Measurements from ENCODE around the gene ARHGEF16. TPM values are rescaled to one million over a fixed set of nuclear protein-coding genes. Genes with fewer than 3 reads are reported as not detected.

The ARHGEF16 gene
- total and polyA plus RNA-seq, 10 donors, result 0.23 to 1.6 (median 0.84) TPM

DNA sequence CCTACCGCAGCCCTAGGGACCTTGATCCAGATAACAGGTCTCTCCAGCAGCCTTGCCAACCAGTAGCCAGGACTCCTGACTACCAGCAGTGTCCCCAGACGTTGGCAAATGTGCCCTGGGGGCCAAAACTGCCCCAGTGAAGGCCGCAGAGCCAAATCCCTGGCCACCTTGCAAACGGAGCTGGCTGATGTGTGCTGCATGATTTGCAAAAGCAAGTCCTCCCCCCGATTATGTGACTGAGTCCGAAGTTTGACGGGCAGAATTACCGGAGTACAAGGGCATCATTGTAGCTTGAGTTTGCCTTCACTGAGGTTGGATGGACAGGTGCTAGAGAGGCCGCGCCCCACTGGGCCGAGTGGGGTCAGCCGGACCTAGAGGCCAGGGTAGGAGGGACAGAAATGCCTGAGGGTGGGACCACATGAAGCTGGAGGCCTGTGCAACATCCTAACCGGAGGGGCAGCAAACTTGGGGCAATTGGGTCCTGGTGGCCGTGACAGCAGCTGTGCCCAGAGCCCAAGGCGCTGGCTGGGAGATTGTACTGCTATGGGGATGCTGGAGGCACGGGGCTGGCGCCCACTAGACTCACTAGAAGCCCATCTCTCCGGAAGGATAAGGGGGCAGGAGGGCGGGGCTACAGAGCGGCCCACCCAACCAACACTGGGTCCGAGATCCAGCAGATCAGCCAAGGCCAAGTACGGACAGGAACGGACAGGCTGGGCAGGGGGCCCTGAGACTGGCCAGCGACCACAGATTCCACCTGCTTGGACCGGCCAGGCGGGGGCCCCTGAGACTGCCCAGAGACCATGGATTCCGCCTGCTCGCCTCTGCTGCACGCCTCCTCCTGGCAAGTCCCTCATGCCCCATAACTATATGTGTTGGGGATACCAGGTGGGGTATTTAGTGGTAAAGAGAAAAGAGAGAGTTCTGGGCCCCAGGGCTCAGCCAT is 2.8 kb downstream of the ARHGEF16 start:
- Histone ChIP-seq H3K27ac (peak overlapping the region in 3 of 8 donors; percentile 1 to 63 (median 47)), H3K4me1 (peaks cover 11 to 61% (median 35%) of the 10 kb centered on the region in 6 donors), H3K9me3 (no peaks in the 10 kb centered on the region), H3K36me3 (no peaks in the 10 kb centered on the region), H3K27me3 (replicated peaks in 1 of 7) (peaks cover 0 to 37% (median 21%) of the 10 kb centered on the region in 7 donors), H3K4me3 (no peak overlapping the region)
- DNase-seq, result no peak
- intact Hi-C loops (cut with DNase I; ENCODE audit: low total_unique reads), result no loop called here
- 82 to 89% (median 86%) methylated on average over 27 to 29 of the region's 29 CpGs for WGBS, 5 donors
- TF ChIP-seq, protein P1, sequence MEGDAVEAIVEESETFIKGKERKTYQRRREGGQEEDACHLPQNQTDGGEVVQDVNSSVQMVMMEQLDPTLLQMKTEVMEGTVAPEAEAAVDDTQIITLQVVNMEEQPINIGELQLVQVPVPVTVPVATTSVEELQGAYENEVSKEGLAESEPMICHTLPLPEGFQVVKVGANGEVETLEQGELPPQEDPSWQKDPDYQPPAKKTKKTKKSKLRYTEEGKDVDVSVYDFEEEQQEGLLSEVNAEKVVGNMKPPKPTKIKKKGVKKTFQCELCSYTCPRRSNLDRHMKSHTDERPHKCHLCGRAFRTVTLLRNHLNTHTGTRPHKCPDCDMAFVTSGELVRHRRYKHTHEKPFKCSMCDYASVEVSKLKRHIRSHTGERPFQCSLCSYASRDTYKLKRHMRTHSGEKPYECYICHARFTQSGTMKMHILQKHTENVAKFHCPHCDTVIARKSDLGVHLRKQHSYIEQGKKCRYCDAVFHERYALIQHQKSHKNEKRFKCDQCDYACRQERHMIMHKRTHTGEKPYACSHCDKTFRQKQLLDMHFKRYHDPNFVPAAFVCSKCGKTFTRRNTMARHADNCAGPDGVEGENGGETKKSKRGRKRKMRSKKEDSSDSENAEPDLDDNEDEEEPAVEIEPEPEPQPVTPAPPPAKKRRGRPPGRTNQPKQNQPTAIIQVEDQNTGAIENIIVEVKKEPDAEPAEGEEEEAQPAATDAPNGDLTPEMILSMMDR (IDR thresholded peaks at IDR 0.05 in 8 of 11, conservative IDR thresholded peaks at IDR 0.05 in 3 of 11), result no peak
- TF ChIP-seq POLR2AphosphoS5 (IDR thresholded peaks at IDR 0.05) (no peak), POLR2A (IDR thresholded peaks at IDR 0.05) (no peak)

DNA sequence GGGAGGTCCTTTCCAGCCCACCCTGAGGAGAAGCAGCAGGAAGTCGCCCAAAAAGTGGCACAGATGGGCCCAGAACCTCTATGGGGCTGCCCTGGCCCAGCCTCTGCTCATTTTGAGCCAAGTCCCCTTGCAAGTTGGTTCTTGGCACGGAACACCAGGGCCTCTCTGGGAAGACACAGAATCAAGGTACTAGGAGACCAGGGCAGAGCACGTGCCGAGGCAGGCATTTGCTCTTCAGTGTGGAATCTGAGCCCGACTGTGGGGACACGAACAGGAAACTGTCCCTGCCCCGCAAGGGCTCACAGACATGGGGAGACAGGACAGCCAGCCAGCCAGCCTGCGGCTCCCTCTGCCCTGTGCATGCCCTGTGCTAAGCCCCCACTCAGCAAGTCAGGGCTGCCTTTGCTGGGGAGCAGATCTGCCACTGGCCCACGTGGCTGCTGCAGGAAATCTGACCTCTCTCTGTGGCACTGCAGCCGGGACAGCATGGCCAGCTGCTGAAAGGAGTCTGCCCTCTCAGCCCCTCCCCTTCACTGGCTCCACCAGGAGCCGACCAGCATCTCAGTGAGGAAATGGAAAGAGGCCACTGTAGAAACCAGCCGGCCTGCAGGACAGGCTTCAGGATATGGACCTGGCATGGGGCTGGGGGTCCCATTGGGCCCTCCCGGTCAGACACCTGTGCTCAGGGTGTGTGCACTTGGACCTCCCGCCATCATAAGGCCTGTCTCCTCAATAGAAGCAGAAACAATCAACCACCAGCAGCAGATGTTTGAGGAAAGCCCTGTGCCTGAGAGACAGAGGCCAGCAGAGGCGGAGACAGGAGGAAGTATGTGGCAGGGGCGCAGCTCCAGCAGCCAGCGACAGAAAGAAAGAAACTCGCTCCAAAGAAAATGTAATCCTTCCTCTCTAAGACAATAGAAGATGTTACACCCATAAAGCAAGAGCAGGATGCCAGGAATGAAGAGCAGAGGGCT is 3.7 kb downstream of the ARHGEF16 start:
- no peak for TF ChIP-seq POLR2A (IDR thresholded peaks at IDR 0.05)
- TF ChIP-seq, protein P1 (IDR thresholded peaks at IDR 0.05 in 8 of 11, conservative IDR thresholded peaks at IDR 0.05 in 3 of 11), result no peak
- TF ChIP-seq POLR2AphosphoS5 (IDR thresholded peaks at IDR 0.05), result peak in 2 of 3 donors; percentile 30 to 42
- H3K27me3 ChIP-seq (replicated peaks in 1 of 7), result peaks cover 0 to 27% (median 11%) of the 10 kb centered on the region in 7 donors
- no peaks in the 10 kb centered on the region for H3K9me3 ChIP-seq
- H3K4me1 ChIP-seq, result peaks cover 8 to 56% (median 30%) of the 10 kb centered on the region in 6 donors
- no peaks in the 10 kb centered on the region for H3K36me3 ChIP-seq
- intact Hi-C loops (cut with DNase I; ENCODE audit: low total_unique reads), result no loop called here
- no peak for DNase-seq
- 34 to 41% (median 38%) methylated on average over 13 to 18 of the region's 18 CpGs for WGBS, 5 donors
- H3K27ac ChIP-seq, result peak overlapping the region in 3 of 8 donors; percentile 1 to 63 (median 47)
- H3K4me3 ChIP-seq, result no peak overlapping the region

DNA sequence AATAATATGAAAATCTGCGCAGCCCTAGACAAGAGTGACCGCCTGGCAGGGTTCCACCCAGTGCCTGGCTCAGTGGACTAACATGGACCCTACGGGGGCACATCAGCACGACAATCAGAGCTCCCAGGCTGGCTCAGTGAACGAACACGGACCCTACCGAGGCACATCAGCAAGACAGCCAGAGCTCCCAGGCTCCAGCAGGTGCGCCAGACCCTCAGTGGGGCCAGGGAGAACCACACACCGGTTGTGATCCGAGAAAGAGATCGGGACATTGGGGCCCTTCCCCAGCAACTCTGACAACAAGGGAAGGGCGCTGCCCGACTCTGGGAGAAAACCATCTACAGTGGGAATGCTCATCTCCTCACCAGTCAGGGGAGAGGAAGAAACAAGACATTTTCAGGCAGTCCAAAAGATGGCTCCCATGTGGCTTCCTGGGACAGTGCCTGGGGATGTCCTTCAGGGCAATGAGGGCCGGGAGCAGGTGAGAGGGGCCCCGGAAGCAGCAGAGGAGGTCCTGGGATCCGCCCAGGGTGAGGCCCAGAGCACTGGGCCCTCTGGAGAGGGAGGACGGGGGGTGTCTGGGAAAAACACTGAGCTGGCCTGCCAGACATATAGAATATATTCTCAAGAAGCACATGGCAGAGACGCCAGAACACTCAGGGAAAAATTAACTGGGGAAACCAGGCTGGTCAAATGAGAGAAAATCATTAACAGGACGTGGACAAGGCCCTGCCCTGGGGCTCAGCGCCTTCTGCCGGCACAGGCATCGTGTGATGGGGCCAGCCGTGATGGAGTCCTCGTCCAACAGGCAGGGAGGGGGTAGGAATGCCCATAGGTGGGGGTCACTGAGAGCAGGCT is 4.8 kb downstream of the ARHGEF16 start:
- intact Hi-C loops (cut with DNase I; ENCODE audit: low total_unique reads), result no loop called here
- 87 to 92% (median 90%) methylated on average over 24 of the region's 24 CpGs for WGBS, 5 donors
- H3K36me3 ChIP-seq, result no peaks in the 10 kb centered on the region
- H3K27me3 ChIP-seq (replicated peaks in 1 of 7), result peaks cover 0 to 17% (median under 1%) of the 10 kb centered on the region in 7 donors
- no peak for DNase-seq
- peaks cover 0 to 45% (median 20%) of the 10 kb centered on the region in 6 donors for H3K4me1 ChIP-seq
- TF ChIP-seq POLR2AphosphoS5 (IDR thresholded peaks at IDR 0.05) (no peak), POLR2A (IDR thresholded peaks at IDR 0.05) (no peak)
- TF ChIP-seq, protein P1 (IDR thresholded peaks at IDR 0.05 in 8 of 11, conservative IDR thresholded peaks at IDR 0.05 in 3 of 11), result no peak
- peak overlapping the region in 3 of 8 donors; percentile 42 to 59 (median 53) for H3K27ac ChIP-seq
- H3K4me3 ChIP-seq, result no peak overlapping the region
- no peaks in the 10 kb centered on the region for H3K9me3 ChIP-seq

All from spleen (tissue), 11 donors.